ENCODE results near the gene ATR.

- TF ChIP-seq CTCF (IDR thresholded peaks at IDR 0.05) (no peak), POLR2A (IDR thresholded peaks at IDR 0.05) (no peak)
These were observed 10.0 kb downstream of the ATR start for GRCh38 chr3:142568393-142569017.
